HG03135 (cell line): Measurements from ENCODE around the gene EPHB1.
"Not testable (repeated sequence)": the region's sequence is repeated elsewhere in the genome, so short reads cannot be mapped to it uniquely, and the experiment has no call there.

Source experiments
- ATAC-seq: cut with Tn5 transposase; IDR thresholded peaks from one replicate; pipeline ENCODE4 v1.9.1; 2021; ENCODE audit warnings: mild to moderate bottlenecking, moderate library complexity; ENCODE audit not compliant: unreplicated experiment

EPHB1 gene

GRCh38 chr3:134938029-134938525 is 143.0 kb downstream of the EPHB1 start:
- no peak for ATAC-seq

- no peak for ATAC-seq
Measured at GRCh38 chr3:134939978-134940377, 144.9 kb downstream of the EPHB1 start.

- ATAC-seq: no peak
Measured at GRCh38 chr3:134941820-134942219, 146.8 kb downstream of the EPHB1 start.

- ATAC-seq: no peak
Measured at GRCh38 chr3:134944429-134944828, 149.4 kb downstream of the EPHB1 start.

- no peak for ATAC-seq
Measured at GRCh38 chr3:134949150-134949549, 154.1 kb downstream of the EPHB1 start.

- no peak for ATAC-seq
Measured at GRCh38 chr3:134952371-134952770, 157.3 kb downstream of the EPHB1 start.

GRCh38 chr3:134955874-134956273 is 160.8 kb downstream of the EPHB1 start:
- ATAC-seq: no peak

- no peak for ATAC-seq
Measured at GRCh38 chr3:134956395-134956794, 161.3 kb downstream of the EPHB1 start.

- no peak for ATAC-seq
Measured at GRCh38 chr3:134956844-134957243, 161.8 kb downstream of the EPHB1 start.

GRCh38 chr3:134959516-134959915 is 164.5 kb downstream of the EPHB1 start:
- no peak for ATAC-seq

- ATAC-seq: no peak
Measured at GRCh38 chr3:134964226-134964625, 169.2 kb downstream of the EPHB1 start.

GRCh38 chr3:134965865-134966481 is 170.9 kb downstream of the EPHB1 start:
- ATAC-seq: no peak

GRCh38 chr3:134970895-134971294 is 175.8 kb downstream of the EPHB1 start:
- ATAC-seq: no peak

GRCh38 chr3:134971306-134971705 is 176.2 kb downstream of the EPHB1 start:
- no peak for ATAC-seq

- ATAC-seq: not testable (repeated sequence)
Measured at GRCh38 chr3:134971907-134972306, 176.8 kb downstream of the EPHB1 start.

- no peak for ATAC-seq
Measured at GRCh38 chr3:134972836-134973455, 177.9 kb downstream of the EPHB1 start.

- ATAC-seq: no peak
Measured at GRCh38 chr3:134974624-134975023, 179.6 kb downstream of the EPHB1 start.

- ATAC-seq: no peak
Measured at GRCh38 chr3:134976948-134977347, 181.9 kb downstream of the EPHB1 start.

GRCh38 chr3:134978658-134979057 is 183.6 kb downstream of the EPHB1 start:
- ATAC-seq: no peak

- no peak for ATAC-seq
Measured at GRCh38 chr3:134985864-134986715, 191.0 kb downstream of the EPHB1 start.

GRCh38 chr3:134988666-134989065 is 193.6 kb downstream of the EPHB1 start:
- no peak for ATAC-seq

GRCh38 chr3:134991003-134991402 is 195.9 kb downstream of the EPHB1 start:
- no peak for ATAC-seq
